Brain pericyte (primary cell): Measurements from ENCODE around the gene SLC29A4.
"Not testable (repeated sequence)": the region's sequence is repeated elsewhere in the genome, so short reads cannot be mapped to it uniquely, and the experiment has no call there.

ENCODE experiments used
- DNase-seq: peaks from one replicate; pipeline ENCODE4 v3.0.0-alpha.2; 2012; ENCODE audit warnings: low read depth, low spot score

Gene SLC29A4

GRCh38 chr7:5296015-5296610 lies 13.4 kb downstream of the SLC29A4 start:
- DNase-seq: no peak

GRCh38 chr7:5296611-5297226 lies 14.0 kb downstream of the SLC29A4 start:
- no peak for DNase-seq

GRCh38 chr7:5300366-5300765 lies 17.6 kb downstream of the SLC29A4 start:
- no peak for DNase-seq

DNA sequence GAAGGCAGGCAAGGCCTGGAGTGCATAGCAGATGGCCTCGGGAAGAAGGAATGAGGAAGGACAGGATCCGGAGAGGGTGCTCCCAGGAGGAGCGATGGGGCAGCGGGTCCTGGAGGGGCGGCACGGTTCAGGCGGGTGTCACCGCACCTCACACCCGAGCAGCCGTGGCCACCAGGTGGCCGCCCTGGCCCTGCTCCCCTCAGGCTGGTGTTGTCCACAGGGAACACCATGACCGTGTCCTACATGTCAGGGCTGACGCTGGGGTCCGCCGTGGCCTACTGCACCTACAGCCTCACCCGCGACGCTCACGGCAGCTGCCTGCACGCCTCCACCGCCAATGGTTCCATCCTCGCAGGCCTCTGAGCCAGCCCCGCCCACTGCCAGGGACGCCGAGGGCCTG lies 19.8 kb downstream of the SLC29A4 start:
- no peak for DNase-seq

DNA sequence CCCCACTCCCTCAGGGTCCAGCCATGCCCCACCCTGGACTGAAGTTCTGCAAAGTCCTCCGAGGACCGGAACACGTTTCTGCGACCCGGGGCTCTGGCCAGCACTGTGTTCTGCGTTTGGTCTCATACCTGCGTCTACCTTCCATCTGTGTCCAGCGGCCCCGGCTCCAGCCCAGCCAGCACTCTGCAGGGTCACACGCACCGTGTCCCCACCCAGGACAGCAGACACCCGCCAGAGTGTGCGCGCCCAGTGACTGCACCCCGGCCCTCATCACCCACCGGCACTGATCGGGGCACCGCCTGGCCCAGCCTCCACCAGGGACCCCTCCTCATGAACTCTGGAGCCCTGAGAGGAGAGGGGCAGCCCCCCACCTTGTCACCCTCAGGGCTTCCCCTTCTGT lies 20.3 kb downstream of the SLC29A4 start:
- DNase-seq: no peak

DNA sequence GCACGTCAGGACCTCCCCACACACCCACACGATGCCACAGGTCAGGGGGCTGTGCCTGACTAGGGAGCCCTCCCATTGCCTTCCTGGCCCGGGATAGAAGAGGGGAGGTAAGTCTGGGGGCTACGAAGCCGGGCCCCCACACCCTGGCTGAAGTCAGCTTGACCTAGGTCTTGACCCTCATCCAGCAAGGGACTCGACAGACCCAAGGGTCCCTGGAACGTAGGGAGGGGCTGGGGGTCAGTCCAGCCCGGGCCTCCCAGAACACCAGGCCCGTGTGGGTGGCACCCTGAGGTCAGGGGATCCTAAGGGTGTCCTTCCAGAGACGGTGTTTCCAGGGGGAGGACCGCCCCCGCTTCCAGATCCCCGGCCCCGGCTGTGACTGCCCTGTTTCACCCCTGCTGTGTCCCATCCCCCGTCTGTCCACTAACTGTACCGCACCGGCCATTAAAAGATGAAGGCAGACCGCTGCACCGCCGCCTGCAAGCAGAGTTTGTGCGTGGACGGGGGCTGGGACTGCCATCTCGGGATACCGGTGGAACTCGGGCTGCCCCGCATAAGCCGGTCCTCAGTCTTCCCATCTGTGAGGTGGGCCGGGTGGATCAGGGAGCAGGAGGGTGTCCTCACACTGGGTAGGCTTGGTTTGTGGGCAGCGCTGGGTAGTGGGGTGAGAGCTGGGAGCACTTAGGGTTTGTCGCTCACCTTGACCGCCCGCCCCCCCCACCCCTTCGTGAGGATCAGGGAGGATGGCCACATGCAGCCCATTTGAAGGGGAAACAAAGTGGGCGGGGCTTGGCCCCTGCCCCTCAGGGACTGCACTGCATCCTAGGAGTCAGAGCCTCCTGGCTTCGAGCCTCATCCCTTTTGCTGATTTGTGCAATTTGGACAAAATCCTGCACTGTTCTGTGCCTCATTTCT lies 21.1 kb downstream of the SLC29A4 start:
- DNase-seq: no peak

DNA sequence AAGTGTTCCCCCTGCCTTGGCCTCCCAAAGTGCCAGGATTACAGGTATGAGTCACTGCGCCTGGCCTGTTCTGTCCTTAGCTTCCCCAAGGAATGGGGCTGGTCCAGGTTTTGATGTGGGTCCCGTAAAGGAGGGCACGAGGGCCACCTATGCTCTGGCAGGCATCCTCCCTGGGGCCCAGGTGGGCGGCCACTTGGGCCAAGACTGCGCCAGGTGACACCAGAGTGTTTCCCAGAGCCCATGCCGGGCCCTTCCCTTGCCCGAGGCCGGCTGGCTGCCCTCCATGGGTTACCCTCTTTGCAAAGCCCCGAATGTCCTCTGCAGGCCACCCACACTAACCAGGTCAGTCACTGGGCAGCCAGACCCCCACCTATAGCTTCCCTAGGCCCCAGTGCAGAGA lies 22.3 kb downstream of the SLC29A4 start:
- DNase-seq: not testable (repeated sequence)

DNA sequence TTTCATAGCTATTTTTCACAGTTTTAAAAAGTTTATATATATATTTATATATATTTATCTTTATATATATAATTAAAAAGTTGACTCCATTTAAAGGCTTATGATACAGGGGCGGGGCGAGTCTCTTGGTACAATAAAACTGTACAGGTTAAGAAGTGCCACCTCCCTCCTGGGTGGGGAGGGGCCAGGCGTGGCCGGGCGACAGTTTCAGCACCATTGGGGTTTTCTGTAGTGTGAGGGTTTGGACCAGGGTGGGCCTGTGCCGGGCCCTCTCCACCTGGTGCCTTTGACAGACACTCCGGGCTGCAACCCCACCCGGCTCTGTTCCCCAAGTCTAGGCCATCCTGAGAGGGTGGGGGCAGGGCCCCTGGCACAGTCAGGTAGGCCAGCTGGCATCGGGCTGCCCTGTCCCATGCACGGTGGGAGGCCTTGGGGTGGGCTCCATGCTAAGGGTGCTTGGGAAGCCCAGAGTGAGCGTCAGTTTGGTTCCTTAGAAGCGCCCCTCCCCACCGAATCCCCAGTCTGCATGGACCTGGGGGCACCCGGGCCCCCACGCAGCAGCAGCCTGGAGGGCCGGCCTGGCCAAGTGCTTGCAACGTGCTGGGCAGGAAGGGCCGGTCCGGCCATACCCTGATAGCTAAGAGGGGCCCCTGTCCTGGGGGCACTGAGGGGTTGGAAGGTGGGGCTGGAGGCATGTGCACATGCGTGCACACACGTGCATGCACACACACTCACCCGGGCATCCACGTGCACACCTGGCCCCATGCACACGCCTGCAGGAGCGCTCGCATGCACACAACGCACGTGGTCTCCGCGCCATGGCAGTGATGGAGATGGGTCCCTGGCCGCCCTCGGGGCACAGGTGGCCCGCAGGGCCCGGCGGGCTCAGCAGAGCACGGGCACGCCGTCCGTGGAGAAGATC lies 24.7 kb downstream of the SLC29A4 start:
- not testable (repeated sequence) for DNase-seq

- no peak for DNase-seq
Measured at GRCh38 chr7:5309146-5309545, 26.4 kb downstream of the SLC29A4 start.

GRCh38 chr7:5310822-5311405 lies 28.2 kb downstream of the SLC29A4 start:
- no peak for DNase-seq

GRCh38 chr7:5312276-5313070 lies 29.7 kb downstream of the SLC29A4 start:
- not testable (repeated sequence) for DNase-seq

DNA sequence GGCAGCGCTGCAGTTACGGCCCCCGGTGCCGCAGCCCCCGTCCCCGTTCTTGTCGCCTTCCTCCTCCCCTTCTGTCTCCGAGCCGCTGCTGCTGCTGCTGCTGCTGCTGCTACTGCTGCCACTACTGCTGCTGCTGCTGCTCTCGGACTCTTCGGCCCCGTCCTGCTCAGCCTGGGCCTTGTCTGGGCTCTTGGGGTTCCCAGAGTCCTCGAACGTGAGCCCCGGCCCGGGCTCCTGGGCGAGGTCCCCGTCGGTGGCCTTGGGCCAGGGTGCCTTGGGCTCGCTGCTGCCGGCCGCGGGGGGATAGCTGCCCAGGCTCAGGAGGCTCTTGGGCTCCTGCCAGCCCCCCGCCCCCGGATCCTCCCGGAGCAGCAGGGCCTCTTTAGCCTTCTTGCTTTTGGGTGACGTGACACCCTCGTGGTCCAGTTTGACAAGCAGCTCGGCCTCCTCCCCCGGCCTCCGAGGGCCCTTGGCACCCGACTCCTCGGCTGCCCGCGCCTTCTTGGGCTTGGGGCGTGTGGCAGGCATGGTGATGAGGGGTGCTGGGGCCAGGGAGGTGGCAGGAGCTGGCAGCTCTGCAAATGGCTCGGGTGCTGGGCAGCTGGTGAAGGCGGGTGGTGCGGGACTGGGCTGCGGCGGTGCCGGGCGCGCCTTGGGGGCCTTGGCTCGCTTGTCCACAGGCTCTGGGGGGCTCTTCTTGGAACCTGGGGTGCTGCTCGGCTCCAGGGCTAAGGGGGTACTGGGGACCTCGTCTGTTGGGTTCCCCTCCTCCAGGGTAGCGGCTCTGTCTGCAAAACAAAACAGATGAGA lies 30.5 kb downstream of the SLC29A4 start:
- not testable (repeated sequence) for DNase-seq

DNA sequence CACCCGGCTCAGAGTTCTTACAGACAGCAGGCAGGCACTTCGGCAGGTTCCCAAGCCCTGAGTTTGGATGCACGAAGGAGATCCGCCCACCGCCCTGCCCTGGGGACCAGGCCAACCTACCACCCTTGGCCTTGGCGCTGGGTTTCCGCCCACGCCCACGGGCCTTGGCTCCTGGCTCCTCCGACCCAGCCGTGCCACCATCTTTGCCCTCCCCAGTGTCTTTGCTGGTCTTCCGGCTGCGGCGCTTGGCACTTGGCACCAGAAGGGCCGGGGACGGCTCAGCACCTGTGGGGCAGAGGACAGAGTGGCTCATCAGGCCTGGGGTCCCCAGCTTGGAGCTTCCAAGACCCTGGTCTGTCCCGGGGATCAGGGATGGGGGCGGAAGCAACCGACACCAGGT lies 32.1 kb downstream of the SLC29A4 start:
- DNase-seq: no peak

GRCh38 chr7:5315761-5316160 lies 33.0 kb downstream of the SLC29A4 start:
- no peak for DNase-seq

- not testable (repeated sequence) for DNase-seq
Measured at GRCh38 chr7:5318613-5319012, 35.9 kb downstream of the SLC29A4 start.

- DNase-seq: no peak
Measured at GRCh38 chr7:5320391-5320790, 37.6 kb downstream of the SLC29A4 start.

- no peak for DNase-seq
Measured at GRCh38 chr7:5320802-5321396, 38.2 kb downstream of the SLC29A4 start.

- no peak for DNase-seq
Measured at GRCh38 chr7:5322621-5323410, 40.1 kb downstream of the SLC29A4 start.
